Hepatic stellate cell (primary cell): ENCODE measurements around the gene P2RY6.
"Not testable (repeated sequence)": the region's sequence is repeated elsewhere in the genome, so short reads cannot be mapped to it uniquely, and the experiment has no call there.

Source experiments
- DNase-seq: peaks from one replicate; pipeline ENCODE4 v3.0.0; 2011; ENCODE audit warnings: low spot score

Gene P2RY6

GRCh38 chr11:73260127-73260457, 12.0 kb upstream of the P2RY6 start:
- no peak for DNase-seq

- DNase-seq = no peak
Observed at GRCh38 chr11:73262851-73263495, 9.2 kb upstream of the P2RY6 start.

- no peak for DNase-seq
Observed at GRCh38 chr11:73263640-73264039, 8.5 kb upstream of the P2RY6 start.

GRCh38 chr11:73265278-73265810, 6.8 kb upstream of the P2RY6 start:
- DNase-seq = no peak

GRCh38 chr11:73265853-73266645, 6.1 kb upstream of the P2RY6 start:
- DNase-seq = no peak

GRCh38 chr11:73266646-73267020, 5.5 kb upstream of the P2RY6 start:
- DNase-seq = no peak

- DNase-seq = no peak
Observed at GRCh38 chr11:73267122-73267846, 4.9 kb upstream of the P2RY6 start.

- no peak for DNase-seq
Observed at GRCh38 chr11:73267906-73268540, 4.1 kb upstream of the P2RY6 start.

- DNase-seq = no peak
Observed at GRCh38 chr11:73268671-73269271, 3.4 kb upstream of the P2RY6 start.

GRCh38 chr11:73269459-73270015, 2.6 kb upstream of the P2RY6 start:
- no peak for DNase-seq

GRCh38 chr11:73270016-73270854, 1.9 kb upstream of the P2RY6 start:
- DNase-seq = no peak

GRCh38 chr11:73270855-73271477, 1.2 kb upstream of the P2RY6 start:
- DNase-seq = no peak

GRCh38 chr11:73271478-73271865, 666 bp upstream of the P2RY6 start:
- DNase-seq = not testable (repeated sequence)

- DNase-seq = no peak
Observed at GRCh38 chr11:73272680-73273038, 521 bp downstream of the P2RY6 start.

GRCh38 chr11:73273222-73273895, 1.2 kb downstream of the P2RY6 start:
- no peak for DNase-seq

- DNase-seq = not testable (repeated sequence)
Observed at GRCh38 chr11:73274191-73274590, 2.1 kb downstream of the P2RY6 start.

- no peak for DNase-seq
Observed at GRCh38 chr11:73274722-73275380, 2.7 kb downstream of the P2RY6 start.

GRCh38 chr11:73275381-73275750, 3.2 kb downstream of the P2RY6 start:
- DNase-seq = no peak

GRCh38 chr11:73277467-73277866, 5.3 kb downstream of the P2RY6 start:
- DNase-seq = no peak
